ENCODE data around the gene NANP. TPM values are rescaled to one million over a fixed set of nuclear protein-coding genes. Genes with fewer than 3 reads are reported as not detected.

Gene NANP
- total and polyA plus RNA-seq, 10 of the 15 experiments (the other 5 are each of a cell fraction or from before 2014, with no cell fraction given) = 4.2 to 6.7 (median 4.9) TPM

GRCh38 chr20:25623225-25623735, 534 bp downstream of the NANP start (continued):
- TF ChIP-seq FOS (IDR thresholded peaks at IDR 0.05; ENCODE audit: borderline replicate concordance, extremely low read depth, insufficient read length) (no peak), CUX1 (IDR thresholded peaks at IDR 0.05; ENCODE audit: insufficient replicate concordance, low read depth, low read length) (no peak), DPF2 (IDR thresholded peaks at IDR 0.05) (peak; percentile 70; the same call in 1 of the 2 replicates), SMARCA5 (IDR thresholded peaks at IDR 0.05) (no peak; the same call in 1 of the 2 replicates), SREBF1 (IDR thresholded peaks at IDR 0.05; ENCODE audit: low read length) (no peak), SKIL (IDR thresholded peaks at IDR 0.05; ENCODE audit: low read depth, poor library complexity, severe bottlenecking) (no peak)

Measured in GM12878 (cell line).